Measurements from ENCODE around the gene WNK1. TPM values are rescaled to one million over a fixed set of nuclear protein-coding genes. Genes with fewer than 3 reads are reported as not detected.

WNK1 gene
- polyA plus RNA-seq, 1 experiment = 38.0 TPM

GRCh38 chr12:828726-829395 is 76.5 kb downstream of the WNK1 start:
- TF ChIP-seq CTCF (IDR thresholded peaks at IDR 0.05; ENCODE audit: low read depth, low read length) = no peak
- CTCF ChIA-PET = interaction anchor here (1.1 to 2.8 kb wide), 2 partner anchors 12 to 121 kb away, joined by 4 to 10 read pairs; partner anchors contain the start of gene RAD52
- Histone ChIP-seq H3K27ac (ENCODE audit: low read depth, low read length) (no peak overlapping the region), H3K4me3 (ENCODE audit: low read depth, low read length) (no peak overlapping the region), H3K9me3 (ENCODE audit: control insufficient read depth, insufficient read depth, low read length) (no peaks in the 10 kb centered on the region), H3K27me3 (ENCODE audit: control insufficient read depth, insufficient read depth, low read length) (no peaks in the 10 kb centered on the region)
- no peak for DNase-seq (ENCODE audit: low read depth, low spot score)
- POLR2A ChIA-PET = no interaction called here

GRCh38 chr12:830111-830867 is 77.9 kb downstream of the WNK1 start:
- Histone ChIP-seq H3K9me3 (ENCODE audit: control insufficient read depth, insufficient read depth, low read length) (no peaks in the 10 kb centered on the region), H3K27me3 (ENCODE audit: control insufficient read depth, insufficient read depth, low read length) (no peaks in the 10 kb centered on the region), H3K27ac (ENCODE audit: low read depth, low read length) (no peak overlapping the region), H3K4me3 (ENCODE audit: low read depth, low read length) (no peak overlapping the region)
- DNase-seq (ENCODE audit: low read depth, low spot score) = no peak
- POLR2A ChIA-PET = no interaction called here
- TF ChIP-seq CTCF (IDR thresholded peaks at IDR 0.05; ENCODE audit: low read depth, low read length) = no peak
- CTCF ChIA-PET = interaction anchor here (2.8 kb wide), 1 partner anchor 14 kb away, joined by 10 read pairs; no protein-coding TSS in a partner anchor

GRCh38 chr12:835754-836518 is 83.6 kb downstream of the WNK1 start:
- DNase-seq (ENCODE audit: low read depth, low spot score) = no peak
- CTCF ChIA-PET = interaction anchor here (0.6 to 1.5 kb wide), 2 partner anchors 20 to 74 kb away, joined by 3 to 5 read pairs; no protein-coding TSS in a partner anchor
- Histone ChIP-seq H3K27ac (ENCODE audit: low read depth, low read length) (no peak overlapping the region), H3K4me3 (ENCODE audit: low read depth, low read length) (no peak overlapping the region), H3K9me3 (ENCODE audit: control insufficient read depth, insufficient read depth, low read length) (no peaks in the 10 kb centered on the region), H3K27me3 (ENCODE audit: control insufficient read depth, insufficient read depth, low read length) (no peaks in the 10 kb centered on the region)
- no peak for TF ChIP-seq CTCF (IDR thresholded peaks at IDR 0.05; ENCODE audit: low read depth, low read length)
- POLR2A ChIA-PET = no interaction called here

- no peak for DNase-seq (ENCODE audit: low read depth, low spot score)
- Histone ChIP-seq H3K27ac (ENCODE audit: low read depth, low read length) (no peak overlapping the region), H3K4me3 (ENCODE audit: low read depth, low read length) (no peak overlapping the region), H3K27me3 (ENCODE audit: control insufficient read depth, insufficient read depth, low read length) (no peaks in the 10 kb centered on the region), H3K9me3 (ENCODE audit: control insufficient read depth, insufficient read depth, low read length) (no peaks in the 10 kb centered on the region)
- ChIA-PET POLR2A (no interaction called here), CTCF (no interaction called here)
- TF ChIP-seq CTCF (IDR thresholded peaks at IDR 0.05; ENCODE audit: low read depth, low read length) = no peak
Observed at GRCh38 chr12:836952-837351, 84.6 kb downstream of the WNK1 start.
